HPDE6-E6E7 (cell line): Measurements from ENCODE around the gene RSAD1.

Experiments
- DNase-seq: peaks from one replicate; pipeline ENCODE4 v3.0.0; 2011; ENCODE audit warnings: missing footprints; ENCODE audit errors: extremely low spot score

RSAD1 gene

DNA sequence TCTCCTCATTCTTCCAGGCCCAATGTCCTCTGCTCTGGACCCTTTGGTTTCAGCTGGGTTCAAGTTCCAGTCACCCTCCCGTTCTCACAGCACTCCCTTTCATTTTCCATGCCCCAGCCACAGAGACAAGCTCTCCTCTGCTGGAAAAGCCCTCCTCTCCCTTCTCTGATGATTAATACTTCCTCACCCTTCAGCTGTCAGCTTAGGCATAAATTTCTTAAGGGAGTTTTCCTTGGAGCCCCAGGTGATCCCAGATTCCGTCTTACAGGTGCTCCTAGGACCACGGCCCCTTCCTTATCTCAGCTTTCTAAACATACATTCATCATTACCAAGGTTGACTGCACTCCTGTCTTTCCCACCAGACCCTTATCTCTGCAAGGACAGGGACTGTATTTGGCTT is 20.4 kb upstream of the RSAD1 start:
- no peak for DNase-seq

DNA sequence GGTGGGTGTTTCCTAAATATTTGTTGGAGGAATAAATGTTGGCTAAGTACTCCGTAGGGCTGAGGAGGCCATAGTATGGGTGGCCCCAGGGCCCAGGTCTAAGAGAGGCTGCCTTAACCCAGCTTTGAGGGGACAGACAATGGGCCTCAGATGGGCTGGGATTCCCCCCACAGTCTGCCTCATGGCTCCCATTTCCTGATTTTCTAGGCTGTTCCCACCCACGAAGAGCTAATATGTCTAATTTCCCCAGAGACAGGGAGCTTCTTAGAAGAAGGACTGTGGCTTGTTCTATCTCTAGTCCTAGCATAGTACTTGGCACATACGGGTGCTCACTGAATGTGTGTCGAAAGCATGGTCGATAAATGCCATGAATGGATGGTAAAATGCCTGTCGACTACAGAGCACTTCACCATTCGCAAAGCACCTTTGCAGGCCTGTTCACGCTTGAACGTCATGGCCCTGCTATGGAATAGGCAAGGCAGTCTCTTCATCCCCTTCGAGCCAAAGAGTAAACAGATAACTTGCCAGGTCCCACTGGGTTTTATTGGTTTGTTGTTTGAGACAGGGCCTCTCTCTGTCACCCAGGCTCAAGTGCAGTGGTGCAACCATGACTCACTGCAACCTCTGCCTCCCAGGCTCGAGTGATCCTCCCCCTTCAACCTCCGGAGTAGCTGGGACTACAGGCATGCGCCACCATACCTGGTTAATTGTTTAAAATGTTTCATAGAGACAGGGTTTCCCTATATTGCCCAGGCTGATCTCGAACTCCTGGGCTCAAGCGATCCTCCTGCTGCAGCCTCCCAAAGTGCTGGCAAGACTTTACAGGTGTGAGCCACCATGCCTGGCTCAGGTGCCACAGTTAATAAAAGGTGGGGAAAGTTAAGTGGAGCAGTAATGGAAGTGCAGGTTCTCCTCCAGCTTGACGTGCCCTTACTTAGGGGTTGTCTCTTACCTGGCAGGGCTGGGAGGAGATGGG is 19.7 kb upstream of the RSAD1 start:
- no peak for DNase-seq

DNA sequence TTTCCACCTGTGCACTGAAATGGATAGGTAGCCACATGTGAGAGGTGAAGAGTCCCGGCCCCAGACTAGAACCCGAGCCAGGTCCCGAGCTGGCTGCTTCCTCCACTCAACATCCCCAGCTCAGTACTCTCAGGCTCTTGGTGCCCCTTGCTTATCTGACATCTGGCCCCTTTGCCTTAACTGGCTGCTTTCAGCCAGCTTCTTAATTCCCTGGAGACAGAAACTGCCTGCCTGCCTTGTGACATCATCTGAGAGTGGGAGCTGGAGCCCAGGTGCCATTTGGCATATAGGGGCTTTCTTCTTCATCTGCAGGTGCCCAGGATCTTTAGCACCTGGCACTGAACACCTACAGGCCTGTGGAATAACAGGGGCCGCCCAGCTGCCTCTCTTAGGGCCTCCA is 18.9 kb upstream of the RSAD1 start:
- DNase-seq = no peak

DNA sequence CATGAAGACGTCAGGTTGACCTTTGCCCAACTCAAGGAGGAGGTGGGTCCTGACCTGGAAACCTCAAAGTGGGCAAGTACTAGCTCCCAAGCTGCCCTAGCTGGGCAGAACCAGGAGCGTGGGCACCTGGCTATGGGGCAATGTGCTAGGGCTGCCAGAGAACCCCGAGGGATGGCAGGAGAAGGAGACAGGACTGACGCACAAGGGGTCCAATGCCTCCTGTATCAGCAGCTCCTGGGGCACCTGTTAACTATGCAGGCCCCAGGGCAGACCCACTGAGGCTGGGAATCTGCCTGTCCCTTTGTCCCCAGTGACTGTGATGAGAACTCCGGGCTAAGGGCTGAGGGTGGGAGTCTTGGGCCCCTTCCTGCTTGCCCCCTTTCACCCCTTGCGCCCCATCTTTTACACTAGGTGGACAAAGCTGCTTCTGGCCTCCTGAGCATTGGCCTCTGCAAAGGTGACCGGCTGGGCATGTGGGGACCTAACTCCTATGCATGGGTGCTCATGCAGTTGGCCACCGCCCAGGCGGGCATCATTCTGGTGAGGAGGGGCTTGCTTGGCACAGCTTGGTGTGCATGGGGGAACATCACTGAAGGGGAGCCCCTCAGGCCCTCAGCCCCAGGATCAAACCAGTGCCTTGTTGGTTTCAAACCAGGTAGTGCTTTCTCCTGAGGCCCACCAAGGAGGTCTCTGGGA is 17.7 kb upstream of the RSAD1 start:
- DNase-seq = no peak

DNA sequence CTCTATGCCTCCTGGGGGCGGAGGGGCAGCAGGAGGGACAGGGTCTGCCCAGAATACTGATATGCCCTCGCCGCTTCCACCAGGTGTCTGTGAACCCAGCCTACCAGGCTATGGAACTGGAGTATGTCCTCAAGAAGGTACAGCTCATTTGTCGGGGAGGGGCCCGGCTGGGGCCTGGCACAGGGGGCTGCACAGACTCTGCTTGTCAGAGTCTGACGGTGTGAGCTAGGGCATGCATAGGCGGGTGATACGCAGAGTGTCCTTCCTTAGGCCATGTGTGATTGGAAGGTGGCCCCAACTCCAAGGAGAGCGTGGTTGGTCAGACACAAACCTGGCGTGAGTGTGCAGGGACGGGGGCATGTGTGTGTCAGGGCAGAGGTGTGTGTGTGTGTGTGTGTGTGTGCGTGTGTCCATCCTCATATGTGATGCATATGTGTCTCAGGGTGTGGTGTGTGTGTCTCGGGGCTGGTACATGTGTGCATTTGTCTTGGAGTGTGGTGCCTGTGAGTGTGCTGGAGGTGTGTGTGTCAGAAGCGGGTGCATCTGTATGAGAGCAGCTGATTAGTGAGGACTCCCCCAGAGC is 17.0 kb upstream of the RSAD1 start:
- DNase-seq = no peak

DNA sequence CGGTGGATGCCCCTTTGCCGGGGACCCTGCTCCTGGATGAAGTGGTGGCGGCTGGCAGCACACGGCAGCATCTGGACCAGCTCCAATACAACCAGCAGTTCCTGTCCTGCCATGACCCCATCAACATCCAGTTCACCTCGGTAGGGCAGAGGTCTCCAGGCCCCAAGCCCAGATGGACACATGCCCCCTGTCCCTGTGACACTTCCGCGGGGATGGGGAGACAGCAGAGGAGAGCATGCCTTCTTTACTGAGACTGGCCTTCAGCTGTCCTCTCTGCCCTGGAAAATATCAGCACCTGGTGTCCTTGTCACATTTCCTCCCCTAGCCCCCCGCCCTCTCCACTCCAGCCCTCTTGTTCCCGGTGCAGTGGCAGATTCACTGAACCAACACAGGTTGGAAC is 16.2 kb upstream of the RSAD1 start:
- no peak for DNase-seq

DNA sequence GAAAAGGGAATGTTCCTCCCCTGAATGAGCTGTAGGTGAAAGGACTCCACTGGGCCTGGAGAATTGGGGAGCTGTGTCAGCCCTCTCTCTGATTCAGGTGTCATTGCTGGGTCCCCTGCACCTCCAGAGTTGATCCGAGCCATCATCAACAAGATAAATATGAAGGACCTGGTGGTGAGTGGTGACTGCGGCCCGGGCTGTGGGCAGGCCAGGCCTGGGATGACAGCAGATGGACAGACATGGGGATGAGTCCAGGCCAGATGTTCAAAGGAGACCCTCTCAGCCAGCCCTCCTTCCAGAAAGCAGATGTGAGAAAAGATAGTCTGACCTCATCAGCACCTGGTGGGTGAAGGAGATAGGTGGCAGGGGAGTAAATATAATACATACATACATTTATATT is 14.5 kb upstream of the RSAD1 start:
- DNase-seq = no peak

DNA sequence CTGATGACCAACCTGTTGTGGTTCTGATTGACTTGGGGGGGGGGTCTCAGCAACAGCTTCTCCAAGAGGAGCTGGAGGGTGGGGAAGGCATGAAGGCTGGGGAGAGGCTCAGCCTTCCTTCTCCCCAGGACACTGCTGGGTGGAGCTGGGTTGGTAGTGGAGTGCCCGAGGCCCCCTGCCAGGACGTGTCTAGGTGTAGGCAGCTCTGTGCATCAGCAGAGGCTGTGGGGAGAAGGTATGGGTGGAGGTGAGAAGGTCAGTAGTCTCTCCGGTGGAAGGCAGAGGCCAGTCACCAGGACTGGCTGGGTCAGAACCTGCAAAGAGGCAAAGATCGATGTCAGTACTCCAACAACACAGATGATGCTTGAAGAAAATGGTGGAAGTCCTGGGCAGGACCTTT is 13.9 kb upstream of the RSAD1 start:
- no peak for DNase-seq

DNA sequence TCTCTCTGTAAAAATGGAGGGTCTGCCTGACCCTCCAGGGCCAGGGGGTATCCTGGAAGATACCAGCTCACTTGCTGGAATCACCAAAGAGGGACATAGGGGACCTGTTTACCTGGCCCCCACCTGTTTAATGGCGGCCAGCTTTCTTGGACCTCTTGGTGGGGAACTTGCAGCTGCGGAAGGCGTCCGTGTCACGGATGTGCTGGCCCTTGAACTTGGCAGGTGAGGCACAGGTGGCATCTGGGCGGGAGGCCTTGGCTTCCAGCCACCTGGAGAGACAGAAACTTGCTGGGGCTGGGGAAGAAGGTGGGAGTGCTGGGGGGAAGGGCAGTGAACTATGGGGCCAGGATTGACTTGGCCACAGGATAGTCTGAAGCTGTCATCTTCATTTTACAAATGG is 13.5 kb upstream of the RSAD1 start:
- DNase-seq = no peak

DNA sequence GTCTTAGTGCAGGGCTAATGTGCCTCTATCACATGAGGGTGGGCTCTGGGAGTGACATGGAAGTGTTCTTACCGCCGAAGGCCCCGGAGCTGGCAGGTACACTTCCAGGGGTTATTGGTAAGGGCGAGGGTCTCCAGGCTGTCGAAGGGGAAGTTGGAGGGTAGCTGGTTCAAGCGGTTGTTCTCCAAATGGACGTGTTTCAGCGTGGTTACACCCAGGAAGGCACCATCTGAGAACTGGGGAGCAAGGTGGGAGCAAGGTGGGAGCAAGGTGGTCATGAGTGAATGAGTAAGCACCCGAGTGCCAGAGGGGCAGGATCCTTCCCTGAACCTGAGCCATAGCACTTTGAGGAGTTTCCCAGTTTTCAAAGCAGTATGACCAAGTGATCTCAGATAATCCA is 13.0 kb upstream of the RSAD1 start:
- DNase-seq = no peak

DNA sequence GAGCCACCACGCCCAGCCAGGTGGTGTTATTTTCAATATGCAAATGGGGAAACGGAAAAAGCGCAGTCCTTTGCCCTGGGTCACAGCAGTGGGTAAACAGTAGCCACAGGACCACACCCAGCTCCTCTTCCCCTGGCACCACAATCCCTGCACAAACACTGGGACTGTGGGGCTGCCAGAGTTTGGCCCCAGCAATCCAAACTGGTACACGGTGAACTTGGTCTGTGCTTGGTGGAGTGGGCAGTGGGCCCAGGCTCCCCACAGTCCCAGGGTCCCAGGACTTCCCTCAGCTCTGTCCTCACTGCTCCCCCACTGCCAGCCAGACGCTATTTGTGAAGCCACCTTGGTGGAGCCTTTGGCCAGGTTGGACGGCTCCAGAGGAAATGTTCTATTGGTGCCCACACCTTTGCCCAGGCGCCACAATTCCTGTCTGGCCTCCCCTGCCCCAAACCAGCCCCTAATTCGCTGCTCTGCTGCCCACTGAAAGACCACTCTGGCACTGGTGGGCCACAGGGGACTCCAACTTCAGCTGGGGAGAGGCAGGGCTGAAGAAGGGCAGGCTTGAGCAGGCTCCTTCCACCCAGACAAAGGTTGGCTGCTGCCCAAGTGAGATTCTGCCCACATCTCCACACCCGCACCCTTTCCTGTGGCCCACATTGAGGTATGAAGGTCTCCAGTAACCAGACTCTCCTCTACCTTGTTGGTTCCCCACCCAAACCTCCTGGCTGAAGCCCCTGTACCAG is 12.1 kb upstream of the RSAD1 start:
- no peak for DNase-seq

DNA sequence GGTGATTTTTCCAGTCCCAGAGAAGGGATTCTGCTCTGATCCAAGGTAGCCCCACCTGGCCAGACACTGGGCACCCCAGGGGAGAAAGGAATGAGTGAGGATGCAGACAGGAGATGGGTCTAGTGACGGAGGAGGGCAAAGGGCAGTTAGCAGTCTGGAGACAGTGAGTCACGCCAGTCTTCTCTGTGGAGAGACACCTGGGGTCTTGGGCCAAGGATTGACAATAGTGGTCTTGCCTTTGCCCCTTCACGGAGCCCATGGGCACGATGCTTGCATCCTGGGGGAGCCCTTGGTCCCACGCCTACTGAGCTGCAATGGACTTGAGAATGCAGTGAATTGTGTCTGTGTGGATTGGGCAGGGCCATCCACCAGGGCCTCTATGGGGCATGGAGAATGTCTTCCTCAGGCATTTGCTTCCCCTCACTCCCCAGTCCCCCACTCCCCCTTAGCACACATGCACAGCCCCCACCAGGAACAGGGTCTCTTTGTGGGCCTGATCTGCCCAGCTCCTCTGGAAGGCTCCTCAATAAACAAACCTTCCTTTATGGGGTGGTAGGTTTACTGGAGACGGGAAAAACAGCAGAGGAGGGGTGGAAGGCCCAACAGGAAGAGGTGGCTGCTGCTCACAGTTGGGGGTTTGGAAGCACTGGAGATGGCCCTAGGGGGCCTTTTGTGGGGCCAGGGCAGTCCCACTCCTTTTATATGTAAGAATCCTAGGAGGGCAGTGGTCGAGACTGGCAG is 11.4 kb upstream of the RSAD1 start:
- DNase-seq = no peak

DNA sequence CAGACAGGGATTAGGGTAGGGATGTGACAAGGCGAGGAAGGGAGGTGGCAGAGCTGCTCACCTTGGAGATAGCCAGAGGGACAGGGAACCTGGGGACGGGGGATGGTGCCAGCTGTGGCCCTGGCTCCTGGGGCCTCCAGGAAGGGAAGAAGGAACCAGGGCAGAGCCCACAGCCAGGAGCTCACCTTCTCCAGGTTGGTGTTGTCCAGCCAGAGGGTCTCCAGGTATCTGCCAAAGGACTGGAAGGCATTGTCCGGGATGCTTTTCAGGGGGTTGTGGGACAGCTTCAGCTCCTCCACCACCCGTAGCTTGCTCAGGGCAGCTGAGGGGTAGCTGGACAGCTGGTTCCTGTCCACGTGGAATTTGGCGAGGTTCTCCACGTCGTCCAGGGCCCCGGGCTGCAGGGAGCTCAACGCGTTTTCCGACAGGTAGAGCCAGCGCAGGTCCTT is 10.8 kb upstream of the RSAD1 start:
- DNase-seq = no peak

DNA sequence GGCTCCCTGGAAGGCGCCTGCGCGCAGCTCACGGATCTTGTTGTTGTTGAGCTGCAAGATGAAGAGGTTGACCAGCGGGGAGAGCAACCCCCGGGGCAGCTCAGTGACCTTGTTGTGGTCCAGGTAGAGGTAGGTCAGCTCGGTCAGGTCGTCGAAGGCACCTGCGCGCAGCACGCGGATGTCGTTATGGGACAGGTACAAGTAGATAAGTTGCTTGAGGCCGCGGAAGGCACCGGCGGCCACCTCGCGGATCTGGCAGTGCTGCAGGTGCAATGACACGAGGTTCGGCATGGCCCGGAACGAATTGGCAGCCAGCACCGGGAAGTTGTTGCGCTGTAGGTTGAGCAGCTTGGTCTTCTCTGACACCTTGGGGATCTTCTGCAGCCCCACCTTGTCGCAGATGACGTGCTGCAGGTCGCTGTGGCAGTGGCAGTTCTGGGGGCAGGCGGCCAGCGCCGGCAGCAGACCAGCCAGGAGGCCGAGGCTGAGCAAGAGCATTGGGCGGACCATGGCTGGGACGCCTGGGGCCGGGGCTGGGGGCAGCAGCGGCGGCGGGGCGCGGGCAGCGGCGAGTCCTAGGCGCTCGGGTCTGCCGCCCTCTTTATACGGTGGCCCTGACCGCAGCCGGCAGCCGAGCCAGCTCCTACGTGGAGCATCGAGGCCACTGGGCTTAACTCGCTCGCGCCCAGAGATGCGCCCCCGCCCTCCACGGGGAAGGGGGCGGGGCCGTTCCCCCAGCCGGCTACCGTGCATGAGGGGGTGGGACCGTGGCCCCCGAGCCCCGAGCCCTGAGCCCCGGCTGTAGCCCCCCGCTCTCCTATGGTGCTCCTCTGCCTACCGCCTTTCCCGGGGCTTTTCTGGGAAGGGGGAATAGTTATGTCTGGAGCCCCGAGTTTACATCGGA is 10.1 kb upstream of the RSAD1 start, which contains the start of gene CHAD:
Gene CHAD, minus strand, starts transcription at position 577 of the 904 bp plus-strand sequence. Its CDS starts 67 bp downstream, at position 510.
- DNase-seq = no peak

DNA sequence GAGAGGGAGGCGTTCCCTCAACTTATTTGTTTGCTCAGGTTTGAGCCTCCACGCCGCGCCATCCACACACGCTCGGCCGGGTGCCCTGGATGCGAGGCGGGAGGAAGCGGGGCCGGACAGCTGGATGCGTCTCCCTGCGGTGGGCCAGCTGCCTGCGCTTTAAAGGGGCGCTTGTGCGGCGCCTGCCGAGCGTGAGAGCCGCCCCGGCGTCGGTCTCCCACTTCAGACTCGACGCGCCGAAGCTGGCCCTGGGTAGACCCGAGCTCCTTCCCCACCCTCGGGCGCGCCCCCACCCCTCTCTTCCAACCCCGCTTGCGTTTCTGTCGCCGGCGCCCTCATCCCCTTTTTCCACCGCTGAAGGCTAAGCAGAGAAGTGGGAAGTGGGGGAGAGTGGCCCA is 9.5 kb upstream of the RSAD1 start:
- DNase-seq = no peak

DNA sequence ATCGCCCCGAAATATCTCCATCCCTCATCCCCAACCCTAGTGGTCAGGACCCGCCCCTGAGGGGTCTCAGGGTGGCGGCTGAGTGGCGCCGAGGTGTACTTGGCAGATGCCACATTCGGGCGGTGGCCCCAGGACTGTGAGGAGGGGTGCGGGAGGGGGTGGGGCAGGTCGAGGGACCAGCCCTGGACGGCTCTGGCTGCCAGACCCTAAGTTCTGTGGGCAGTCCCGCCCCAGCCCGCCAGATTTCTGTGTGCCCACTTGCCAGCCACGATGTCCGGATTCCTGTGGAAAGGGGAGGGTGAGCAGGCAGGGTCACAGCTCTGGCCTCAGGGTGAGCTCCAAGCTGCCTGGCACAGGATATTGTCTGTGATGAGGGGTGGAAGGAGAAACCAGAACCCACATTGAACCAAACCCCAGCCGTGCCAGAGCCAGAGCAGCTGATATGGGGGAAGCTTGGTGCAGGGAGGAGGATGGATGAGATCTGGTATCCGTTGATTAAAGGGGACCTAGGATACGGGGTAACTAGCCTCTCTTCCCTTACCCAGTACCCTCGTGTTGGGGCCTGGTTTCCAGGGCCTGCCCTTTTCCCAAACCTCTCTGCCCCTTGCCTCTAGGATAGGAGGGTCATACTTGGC is 8.9 kb upstream of the RSAD1 start:
- DNase-seq = no peak

DNA sequence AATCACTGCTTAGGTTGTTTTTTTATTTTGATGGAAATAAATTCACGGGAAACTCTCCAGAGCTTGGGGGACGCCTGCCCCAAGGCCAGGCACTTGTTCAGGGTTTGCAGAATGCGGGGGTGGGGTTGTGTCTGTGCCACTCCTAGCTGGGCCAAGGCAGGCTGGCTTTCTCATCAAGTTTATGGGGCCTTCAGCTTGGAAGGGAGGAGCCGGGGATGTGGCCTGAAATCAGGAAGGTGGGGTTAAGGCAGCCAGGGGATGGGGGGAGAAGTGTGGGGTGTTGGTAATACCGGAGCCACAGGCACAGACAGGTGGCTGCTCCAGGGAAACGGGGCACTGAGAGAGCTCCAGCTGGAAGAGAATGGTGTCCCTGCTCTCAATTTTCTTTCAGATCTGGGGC is 8.2 kb upstream of the RSAD1 start:
- no peak for DNase-seq

DNA sequence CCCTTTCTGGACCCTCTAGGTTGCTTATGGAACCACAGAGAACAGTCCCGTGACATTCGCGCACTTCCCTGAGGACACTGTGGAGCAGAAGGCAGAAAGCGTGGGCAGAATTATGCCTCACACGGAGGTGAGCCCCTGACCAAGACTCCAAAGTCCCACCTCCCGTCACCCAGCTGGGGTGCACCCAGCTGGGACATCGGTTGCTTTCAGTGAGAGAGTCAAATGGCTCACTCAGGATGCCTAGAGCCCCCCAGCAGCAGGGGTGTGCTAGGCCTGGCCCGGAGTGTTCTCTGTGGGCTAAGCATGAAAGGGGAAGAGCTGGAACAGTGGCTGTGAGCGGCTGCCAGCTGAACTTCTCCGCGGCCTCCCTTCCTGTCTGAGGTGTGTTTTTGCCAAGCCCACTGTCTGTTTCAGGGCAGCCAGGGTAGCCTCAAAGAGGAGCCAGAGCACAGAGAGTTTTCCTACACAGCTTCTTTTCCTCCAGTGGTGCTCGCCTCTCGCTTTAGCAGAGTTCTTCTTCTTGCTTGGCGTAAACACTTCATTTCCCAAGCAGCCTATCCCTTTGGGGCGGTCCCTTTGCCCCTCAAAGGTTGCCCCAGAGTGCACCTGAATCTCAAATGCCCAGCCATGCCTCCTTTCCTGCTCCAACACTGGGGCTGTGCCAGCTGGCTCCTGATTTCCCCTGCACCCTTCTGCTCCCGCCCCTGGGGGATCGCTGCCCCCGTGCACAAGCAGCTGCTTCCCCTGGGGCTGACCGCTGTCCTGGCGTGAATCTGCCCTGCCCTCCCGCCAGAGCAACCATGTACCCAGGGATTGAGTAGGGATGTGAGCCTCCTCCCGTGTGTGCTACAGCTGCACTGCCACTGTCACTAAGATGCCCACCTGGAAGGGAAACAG is 7.4 kb upstream of the RSAD1 start:
- DNase-seq = no peak

DNA sequence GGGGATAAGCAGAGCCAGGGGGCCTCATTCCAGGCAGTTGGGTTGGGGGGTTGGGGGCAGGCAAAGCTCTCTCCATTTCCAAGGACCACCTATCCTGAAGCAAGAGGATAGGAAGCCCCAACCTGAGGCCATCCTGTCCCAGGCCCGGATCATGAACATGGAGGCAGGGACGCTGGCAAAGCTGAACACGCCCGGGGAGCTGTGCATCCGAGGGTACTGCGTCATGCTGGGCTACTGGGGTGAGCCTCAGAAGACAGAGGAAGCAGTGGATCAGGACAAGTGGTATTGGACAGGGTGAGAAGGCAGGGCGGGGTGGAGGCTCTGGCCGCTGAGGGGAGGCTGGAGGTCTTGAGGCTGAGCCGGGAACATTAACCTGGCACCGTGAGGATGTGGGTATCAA is 6.4 kb upstream of the RSAD1 start:
- no peak for DNase-seq
